ENCODE data around the gene CNST. TPM values are rescaled to one million over a fixed set of nuclear protein-coding genes. Genes with fewer than 3 reads are reported as not detected.
"Not testable (repeated sequence)": the region's sequence is repeated elsewhere in the genome, so short reads cannot be mapped to it uniquely, and the experiment has no call there.

The CNST gene
- total RNA-seq, 2 experiments from 2014 or later: 14.6 to 25.1 TPM

DNA sequence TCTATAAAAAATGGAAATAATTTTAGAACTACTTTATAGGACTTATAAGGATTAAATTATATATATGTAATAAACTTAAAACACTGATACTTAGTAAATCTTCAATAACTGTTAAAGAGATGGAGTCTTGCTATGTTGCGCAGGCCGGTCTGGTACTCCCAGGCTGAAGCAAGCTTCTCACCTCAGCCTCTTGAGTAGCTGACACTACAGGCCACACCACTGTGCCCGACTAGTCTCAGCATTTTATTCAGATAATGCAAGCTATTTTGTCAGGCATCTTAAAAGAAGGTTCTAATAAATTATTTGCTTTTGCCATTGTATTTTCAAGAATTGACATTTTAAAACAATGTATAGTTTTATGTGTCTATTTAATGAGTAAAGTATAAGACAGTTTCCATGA is 20.8 kb downstream of the CNST start:
- no peaks in the 10 kb centered on the region for H3K4me1 ChIP-seq (ENCODE audit: insufficient read depth, low read length, poor library complexity, severe bottlenecking)
- H2AFZ ChIP-seq (ENCODE audit: low read length): no peak overlapping the region
- no peak overlapping the region for H3K4me2 ChIP-seq (ENCODE audit: low read length)
- peaks cover 8% of the 10 kb centered on the region; the same call in 1 of the 2 replicates for H3K9me3 ChIP-seq (ENCODE audit: low read length)
- POLR2A ChIA-PET: interaction anchor here (2.0 kb wide), 1 partner anchor 11 kb away, joined by 4 read pairs; no protein-coding TSS in a partner anchor
- TF ChIP-seq, protein P1, sequence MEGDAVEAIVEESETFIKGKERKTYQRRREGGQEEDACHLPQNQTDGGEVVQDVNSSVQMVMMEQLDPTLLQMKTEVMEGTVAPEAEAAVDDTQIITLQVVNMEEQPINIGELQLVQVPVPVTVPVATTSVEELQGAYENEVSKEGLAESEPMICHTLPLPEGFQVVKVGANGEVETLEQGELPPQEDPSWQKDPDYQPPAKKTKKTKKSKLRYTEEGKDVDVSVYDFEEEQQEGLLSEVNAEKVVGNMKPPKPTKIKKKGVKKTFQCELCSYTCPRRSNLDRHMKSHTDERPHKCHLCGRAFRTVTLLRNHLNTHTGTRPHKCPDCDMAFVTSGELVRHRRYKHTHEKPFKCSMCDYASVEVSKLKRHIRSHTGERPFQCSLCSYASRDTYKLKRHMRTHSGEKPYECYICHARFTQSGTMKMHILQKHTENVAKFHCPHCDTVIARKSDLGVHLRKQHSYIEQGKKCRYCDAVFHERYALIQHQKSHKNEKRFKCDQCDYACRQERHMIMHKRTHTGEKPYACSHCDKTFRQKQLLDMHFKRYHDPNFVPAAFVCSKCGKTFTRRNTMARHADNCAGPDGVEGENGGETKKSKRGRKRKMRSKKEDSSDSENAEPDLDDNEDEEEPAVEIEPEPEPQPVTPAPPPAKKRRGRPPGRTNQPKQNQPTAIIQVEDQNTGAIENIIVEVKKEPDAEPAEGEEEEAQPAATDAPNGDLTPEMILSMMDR (conservative IDR thresholded peaks at IDR 0.05; ENCODE audit: low read length): no peak
- TF ChIP-seq EZH2phosphoT487 (IDR thresholded peaks at IDR 0.05; ENCODE audit: borderline replicate concordance, low read depth, low read length): no peak
- H3K79me2 ChIP-seq (ENCODE audit: insufficient read depth, low read depth, low read length): peaks cover 45% of the 10 kb centered on the region; the same call in 1 of the 2 replicates
- no peaks in the 10 kb centered on the region for H3K9me2 ChIP-seq (ENCODE audit: insufficient read depth, low read length)
- peaks cover 34% of the 10 kb centered on the region for H3K36me3 ChIP-seq (ENCODE audit: insufficient read depth, low read length)
- no peak overlapping the region for H3K27ac ChIP-seq (ENCODE audit: low read depth, low read length, poor library complexity, severe bottlenecking)
- no peak overlapping the region for H3K4me3 ChIP-seq (ENCODE audit: low read depth, low read length, poor library complexity, severe bottlenecking)
- DNase-seq (ENCODE audit: low spot score): no peak
- CTCF ChIA-PET (ENCODE audit: unreplicated experiment): no interaction called here
- H4K20me1 ChIP-seq (ENCODE audit: insufficient read depth, low read length): no peaks in the 10 kb centered on the region
- no TSS peak for BruUV-seq (replicated peaks)
- intact Hi-C loops (cut with micrococcal nuclease; ENCODE audit: unreplicated experiment): no loop called here

DNA sequence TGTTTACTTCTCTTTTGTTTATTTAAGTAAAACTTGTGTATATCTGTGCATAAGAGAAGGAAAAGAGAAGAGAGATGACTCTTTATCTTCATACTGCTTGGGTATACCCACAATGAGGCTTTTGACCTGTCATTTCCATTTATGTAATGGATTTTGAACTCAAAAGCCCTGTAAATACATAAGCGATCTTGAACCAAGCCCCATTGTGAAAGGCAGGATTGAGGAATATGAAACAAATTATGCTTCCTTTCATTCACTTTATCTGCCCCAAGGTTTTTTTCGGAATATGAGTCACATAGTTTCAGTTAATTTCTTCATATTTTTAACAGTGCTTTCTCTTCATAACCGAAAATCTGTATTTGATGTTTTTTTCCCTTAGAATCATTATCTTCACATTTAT is 21.4 kb downstream of the CNST start:
- intact Hi-C loops (cut with micrococcal nuclease; ENCODE audit: unreplicated experiment): no loop called here
- H3K4me2 ChIP-seq (ENCODE audit: low read length): no peak overlapping the region
- H4K20me1 ChIP-seq (ENCODE audit: insufficient read depth, low read length): no peaks in the 10 kb centered on the region

DNA sequence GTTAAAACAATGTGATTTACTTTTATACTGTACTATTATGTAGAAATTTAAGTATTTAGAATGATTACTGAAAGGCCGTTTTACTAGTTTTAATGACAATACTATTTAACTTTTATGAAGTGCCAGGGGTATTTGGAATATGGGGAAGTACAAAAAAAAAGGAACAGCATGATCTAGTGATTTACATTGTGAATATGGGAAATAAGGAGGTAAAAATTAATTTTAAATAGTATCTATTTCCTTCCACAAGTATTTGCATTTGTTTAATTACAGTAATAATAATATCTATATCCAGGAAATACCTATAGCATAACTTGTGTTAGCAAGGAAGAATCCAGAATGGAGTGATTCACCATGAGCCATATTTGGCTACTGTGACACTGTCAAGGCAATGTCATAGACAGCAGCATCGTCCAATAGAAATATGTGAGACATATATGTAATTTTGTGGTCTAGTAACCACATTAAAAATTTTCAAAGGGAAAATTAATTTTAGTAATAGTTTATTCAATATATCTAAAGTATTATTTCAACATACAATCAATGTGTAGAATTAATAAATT is 22.0 kb downstream of the CNST start:
- no peak overlapping the region for H3K4me2 ChIP-seq (ENCODE audit: low read length)
- BruUV-seq (replicated peaks): no TSS peak

More for the DNA sequence above, 21.4 kb downstream of the CNST start:
- H3K9me2 ChIP-seq (ENCODE audit: insufficient read depth, low read length): no peaks in the 10 kb centered on the region
- H3K79me2 ChIP-seq (ENCODE audit: insufficient read depth, low read depth, low read length): peaks cover 41% of the 10 kb centered on the region; the same call in 1 of the 2 replicates
- ChIA-PET POLR2A (interaction anchor here (2.0 kb wide), 1 partner anchor 10 kb away, joined by 4 read pairs; no protein-coding TSS in a partner anchor), CTCF (ENCODE audit: unreplicated experiment) (no interaction called here)
- no peaks in the 10 kb centered on the region for H3K4me1 ChIP-seq (ENCODE audit: insufficient read depth, low read length, poor library complexity, severe bottlenecking)
- no peak overlapping the region for H3K27ac ChIP-seq (ENCODE audit: low read depth, low read length, poor library complexity, severe bottlenecking)
- no peak overlapping the region for H3K4me3 ChIP-seq (ENCODE audit: low read depth, low read length, poor library complexity, severe bottlenecking)
- peaks cover 8% of the 10 kb centered on the region; the same call in 1 of the 2 replicates for H3K9me3 ChIP-seq (ENCODE audit: low read length)
- no peak for DNase-seq (ENCODE audit: low spot score)
- TF ChIP-seq, protein P1 (conservative IDR thresholded peaks at IDR 0.05; ENCODE audit: low read length): no peak
- TF ChIP-seq EZH2phosphoT487 (IDR thresholded peaks at IDR 0.05; ENCODE audit: borderline replicate concordance, low read depth, low read length): no peak
- BruUV-seq (replicated peaks): no TSS peak
- H2AFZ ChIP-seq (ENCODE audit: low read length): no peak overlapping the region
- peaks cover 36% of the 10 kb centered on the region for H3K36me3 ChIP-seq (ENCODE audit: insufficient read depth, low read length)

DNA sequence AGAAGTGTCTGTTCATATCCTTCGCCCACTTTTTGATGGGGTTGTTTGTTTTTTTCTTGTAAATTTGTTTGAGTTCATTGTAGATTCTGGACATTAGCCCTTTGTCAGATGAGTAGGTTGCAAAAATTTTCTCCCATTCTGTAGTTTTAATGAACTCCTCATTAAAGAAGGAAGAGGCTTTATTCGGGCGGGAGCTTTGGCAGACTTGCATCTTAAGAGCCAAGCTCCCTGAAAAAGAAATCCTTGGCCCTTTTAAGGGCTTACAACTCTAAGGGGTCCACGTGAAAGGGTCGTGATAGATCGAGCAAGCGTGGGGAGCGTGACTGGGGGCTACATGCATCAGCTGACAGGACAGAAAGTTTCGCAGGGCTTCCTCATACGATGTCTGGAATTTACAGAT is 23.7 kb downstream of the CNST start:
- H3K36me3 ChIP-seq (ENCODE audit: insufficient read depth, low read length): peaks cover 50% of the 10 kb centered on the region
- H3K9me3 ChIP-seq (ENCODE audit: low read length); H3K27ac ChIP-seq (ENCODE audit: low read depth, low read length, poor library complexity, severe bottlenecking); DNase-seq (ENCODE audit: low spot score); H3K9me2 ChIP-seq (ENCODE audit: insufficient read depth, low read length); BruUV-seq (replicated peaks); H4K20me1 ChIP-seq (ENCODE audit: insufficient read depth, low read length); H3K4me3 ChIP-seq (ENCODE audit: low read depth, low read length, poor library complexity, severe bottlenecking); H3K4me1 ChIP-seq (ENCODE audit: insufficient read depth, low read length, poor library complexity, severe bottlenecking); POLR2A ChIA-PET; intact Hi-C loops (cut with micrococcal nuclease; ENCODE audit: unreplicated experiment); CTCF ChIA-PET (ENCODE audit: unreplicated experiment); H3K4me2 ChIP-seq (ENCODE audit: low read length); H2AFZ ChIP-seq (ENCODE audit: low read length): not testable (repeated sequence)
- H3K79me2 ChIP-seq (ENCODE audit: insufficient read depth, low read depth, low read length): peaks cover 42% of the 10 kb centered on the region; the same call in 1 of the 2 replicates

More for the DNA sequence above, 22.0 kb downstream of the CNST start:
- Histone ChIP-seq H3K9me3 (ENCODE audit: low read length) (peaks cover 8% of the 10 kb centered on the region; the same call in 1 of the 2 replicates), H2AFZ (ENCODE audit: low read length) (no peak overlapping the region), H4K20me1 (ENCODE audit: insufficient read depth, low read length) (no peaks in the 10 kb centered on the region), H3K79me2 (ENCODE audit: insufficient read depth, low read depth, low read length) (peaks cover 42% of the 10 kb centered on the region; the same call in 1 of the 2 replicates), H3K36me3 (ENCODE audit: insufficient read depth, low read length) (peaks cover 41% of the 10 kb centered on the region), H3K27ac (ENCODE audit: low read depth, low read length, poor library complexity, severe bottlenecking) (no peak overlapping the region), H3K4me3 (ENCODE audit: low read depth, low read length, poor library complexity, severe bottlenecking) (no peak overlapping the region), H3K9me2 (ENCODE audit: insufficient read depth, low read length) (no peaks in the 10 kb centered on the region), H3K4me1 (ENCODE audit: insufficient read depth, low read length, poor library complexity, severe bottlenecking) (no peaks in the 10 kb centered on the region)
- intact Hi-C loops (cut with micrococcal nuclease; ENCODE audit: unreplicated experiment): no loop called here
- ChIA-PET POLR2A (no interaction called here), CTCF (ENCODE audit: unreplicated experiment) (no interaction called here)
- TF ChIP-seq, protein P1 (conservative IDR thresholded peaks at IDR 0.05; ENCODE audit: low read length): no peak
- TF ChIP-seq EZH2phosphoT487 (IDR thresholded peaks at IDR 0.05; ENCODE audit: borderline replicate concordance, low read depth, low read length): no peak
- no peak for DNase-seq (ENCODE audit: low spot score)

All from OCI-LY7 (cell line).